ENCODE measurements around the gene NAA25.

GRCh38 chr12:112091563-112091962 is 17.0 kb downstream of the NAA25 start:
- no peak for TF ChIP-seq CTCF (IDR thresholded peaks at IDR 0.05)
- no peak for TF ChIP-seq POLR2A (IDR thresholded peaks at IDR 0.05)
- TF ChIP-seq EP300 (IDR thresholded peaks at IDR 0.05), result no peak
- TF ChIP-seq POLR2AphosphoS5 (IDR thresholded peaks at IDR 0.05), result no peak
